Measurements from ENCODE around the gene CDHR2.
A peak's percentile ranks its signal among the peaks of the same experiment; 100 is the strongest.

Gene CDHR2

GRCh38 chr5:176548967-176549444, at the start of gene CDHR2:
Gene CDHR2, plus strand, starts transcription at chr5:176549342. Its CDS starts 16,011 bp downstream, at chr5:176565353.
- no peak for DNase-seq

- no peak for DNase-seq
Measured at GRCh38 chr5:176500511-176500910, 48.6 kb upstream of the CDHR2 start.

DNA sequence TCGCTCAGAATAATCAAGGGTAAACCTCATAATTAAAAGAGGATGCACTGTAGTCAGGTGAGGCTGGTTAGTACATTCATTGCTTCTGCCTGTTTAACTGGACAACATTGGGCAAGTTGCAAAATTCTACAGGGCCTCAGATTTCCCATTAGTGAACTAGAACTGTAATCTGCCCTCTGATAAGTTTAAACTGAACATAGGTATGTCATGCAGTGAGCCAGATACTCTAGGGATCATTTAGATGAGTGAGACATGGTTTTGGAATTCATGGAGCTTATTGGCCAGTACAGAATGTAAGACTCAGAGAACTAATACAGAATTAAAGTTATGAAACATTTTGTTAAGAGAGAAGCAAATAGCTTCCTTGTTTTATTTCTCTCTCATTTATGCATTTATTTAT, 47.8 kb upstream of the CDHR2 start:
- no peak for DNase-seq

DNA sequence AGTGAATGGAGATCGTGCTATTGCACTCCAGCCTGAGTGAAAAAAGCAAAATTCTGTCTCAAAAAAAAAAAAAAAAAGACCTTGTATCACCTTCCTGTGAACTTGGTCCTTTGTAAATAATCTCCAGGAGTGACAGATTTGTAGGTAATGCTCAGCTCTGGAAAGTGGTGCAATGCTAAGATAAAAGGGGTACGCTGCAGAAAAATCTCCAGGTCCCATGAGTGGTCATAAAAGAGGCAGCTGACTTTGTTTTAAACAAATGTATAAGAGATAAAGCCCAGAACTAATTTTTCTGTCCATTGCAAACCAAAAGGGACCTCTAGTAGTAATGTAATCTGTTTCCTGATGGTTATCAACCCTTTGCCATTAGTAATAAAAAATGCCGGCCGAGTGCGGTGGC, 45.6 kb upstream of the CDHR2 start:
- no peak for DNase-seq

DNA sequence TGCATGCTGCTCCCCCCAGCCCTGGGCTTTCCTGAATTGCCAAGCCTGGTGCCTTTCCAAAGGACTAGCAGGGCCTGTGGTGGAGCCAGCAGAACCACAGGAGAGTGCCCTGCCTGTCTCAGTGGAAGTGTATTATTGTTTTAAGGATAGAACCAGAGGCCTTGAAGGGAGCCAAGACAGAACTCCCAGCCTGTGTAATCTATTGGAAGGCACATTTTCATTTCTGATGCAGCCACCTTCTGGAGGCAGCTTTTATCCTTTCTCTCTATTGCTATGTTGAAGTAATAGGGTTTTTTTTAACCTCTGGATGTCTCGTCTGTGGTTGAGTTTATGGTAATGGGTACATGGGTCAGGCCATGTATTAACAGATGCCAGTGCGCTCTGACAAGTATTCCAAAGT, 41.2 kb upstream of the CDHR2 start:
- no peak for DNase-seq

- no peak for DNase-seq
Measured at GRCh38 chr5:176508603-176509002, 40.5 kb upstream of the CDHR2 start.

DNA sequence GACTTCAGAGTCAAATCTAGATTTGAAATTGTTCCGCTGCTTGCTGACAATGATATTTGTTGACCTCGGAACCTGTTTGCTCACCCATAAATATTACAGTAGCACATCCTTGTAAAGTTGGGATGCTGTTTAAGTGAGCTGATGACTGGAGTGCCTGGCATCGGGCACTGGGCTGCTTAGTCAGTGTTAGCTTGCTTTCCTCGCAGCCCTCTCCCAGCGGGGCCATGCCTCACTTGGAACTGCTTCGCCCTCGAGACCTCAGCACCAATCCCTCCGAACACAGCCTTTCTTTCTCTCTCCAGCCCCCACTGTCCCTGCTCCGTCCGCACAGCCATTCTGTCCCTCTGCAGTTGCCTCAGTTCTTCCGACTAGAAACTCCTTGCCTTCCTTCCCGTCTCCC, 35.4 kb upstream of the CDHR2 start:
- no peak for DNase-seq

GRCh38 chr5:176514244-176514950, 34.7 kb upstream of the CDHR2 start:
- no peak for DNase-seq

- no peak for DNase-seq
Measured at GRCh38 chr5:176515396-176515795, 33.7 kb upstream of the CDHR2 start.

DNA sequence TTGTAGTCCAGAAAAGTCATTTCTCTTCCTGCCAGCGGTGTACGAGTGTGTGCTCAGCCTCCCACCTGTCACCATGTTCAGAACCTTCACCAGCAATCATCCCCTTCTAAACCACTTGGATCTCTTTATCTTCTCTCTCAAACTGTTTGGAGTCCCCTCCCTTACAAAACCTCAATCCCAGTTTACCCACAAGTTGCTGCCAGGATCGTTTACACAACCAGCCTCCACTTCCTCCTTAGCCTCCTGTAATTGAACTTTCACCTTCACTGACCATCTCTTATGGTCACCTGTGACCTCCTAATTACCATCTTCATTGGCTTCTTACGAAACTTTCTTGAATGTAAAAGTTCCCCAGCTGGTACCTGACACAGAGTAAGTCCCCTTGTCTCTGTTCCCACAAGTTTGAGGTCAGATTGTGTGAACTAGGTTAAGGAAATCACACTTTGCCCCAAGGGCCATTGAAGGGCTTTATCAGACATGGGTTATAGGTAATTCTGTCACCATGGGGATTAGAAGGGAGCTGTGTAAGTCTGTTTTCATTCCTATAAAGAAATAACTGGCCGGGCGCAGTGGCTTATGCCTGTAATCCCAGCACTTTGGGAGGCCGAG, 32.0 kb upstream of the CDHR2 start:
- no peak for DNase-seq

DNA sequence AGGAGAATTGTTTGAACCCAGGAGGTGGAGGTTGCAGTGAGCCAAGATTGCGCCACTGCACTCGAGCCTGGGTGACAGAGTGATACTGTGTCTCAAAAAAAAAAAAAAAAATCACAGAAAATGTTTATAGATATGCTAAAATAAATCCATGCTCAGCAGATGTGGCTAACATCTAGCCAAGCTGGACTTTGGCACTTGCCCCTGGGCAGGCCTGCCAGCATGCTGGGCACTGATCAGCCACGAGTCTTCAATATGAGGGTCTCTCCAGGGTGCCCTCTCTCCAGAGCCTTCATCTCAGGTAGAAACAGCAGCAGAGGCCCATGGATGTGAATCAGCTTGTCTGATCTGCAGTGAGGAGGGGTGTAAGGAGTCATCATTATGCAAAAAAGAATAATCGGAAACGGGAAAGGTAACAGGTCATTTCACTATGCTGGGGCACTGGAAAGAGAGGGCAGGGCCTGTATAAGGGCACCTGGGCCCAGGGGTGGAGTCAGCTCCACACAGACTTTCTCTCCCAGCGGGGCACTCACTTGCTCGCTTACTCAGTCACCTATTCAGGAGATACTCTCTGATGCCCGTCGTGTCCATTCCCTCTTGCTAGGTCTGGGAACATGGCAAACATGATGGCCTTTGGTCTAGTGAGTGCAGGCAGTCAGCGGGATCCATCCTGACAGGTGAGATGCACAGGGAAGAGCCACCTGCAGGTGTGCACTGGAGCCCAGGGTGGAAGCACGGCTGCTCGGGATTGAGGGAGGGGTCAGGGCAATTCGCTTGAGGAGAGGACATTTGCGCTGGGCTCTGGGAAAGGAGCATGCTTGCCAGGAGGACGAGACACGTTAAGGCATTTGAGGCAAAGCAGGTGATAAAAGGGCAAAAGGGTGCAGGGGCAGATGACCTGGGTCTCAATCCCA, 29.1 kb upstream of the CDHR2 start:
- DNase-seq = no peak

DNA sequence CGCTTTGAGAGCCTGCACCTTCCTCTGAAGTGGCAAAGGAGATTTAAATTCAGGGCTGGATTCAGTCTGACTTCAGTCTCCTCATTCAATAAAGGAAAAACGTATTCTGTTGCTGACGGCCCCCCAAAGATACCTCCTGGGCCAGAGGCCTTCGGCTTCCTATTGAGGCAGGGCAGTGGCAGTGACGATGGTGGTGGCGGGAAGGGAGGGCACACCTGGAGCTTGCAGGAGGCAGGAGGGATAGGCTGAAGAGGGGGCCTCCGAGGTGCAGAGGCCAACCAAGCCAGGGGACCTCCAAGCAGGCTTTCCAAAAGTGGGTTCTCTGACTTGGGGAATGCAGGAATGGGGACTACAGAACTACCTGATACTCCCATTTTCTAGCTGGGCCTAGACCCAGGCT, 27.9 kb upstream of the CDHR2 start:
- no peak for DNase-seq

DNA sequence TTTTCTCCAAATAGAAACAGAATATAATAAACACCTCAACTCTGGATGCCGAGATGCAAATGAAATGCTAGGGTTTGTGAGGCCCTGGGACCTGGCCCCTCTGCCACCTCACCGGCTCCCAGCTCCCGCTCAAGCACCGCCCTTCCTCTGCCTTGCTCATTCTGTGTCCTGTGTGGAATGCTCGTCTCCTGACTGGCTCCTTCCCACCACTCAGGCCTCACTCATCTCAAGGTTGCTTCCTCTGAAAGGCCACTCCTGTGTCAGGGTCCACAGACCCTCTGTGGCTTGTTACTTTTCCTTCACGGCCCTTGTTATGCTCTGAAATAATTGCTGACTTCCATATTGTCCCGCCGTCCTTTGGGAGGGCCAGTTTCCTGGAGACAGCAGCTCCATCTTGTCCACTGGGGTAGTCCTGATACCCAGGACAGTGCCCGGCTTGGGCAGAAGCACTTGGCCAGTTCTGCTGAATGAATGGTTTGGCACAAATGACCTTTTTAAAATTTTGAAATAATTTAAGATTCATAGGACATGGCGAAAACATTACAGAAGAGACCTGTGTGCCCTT, 27.4 kb upstream of the CDHR2 start:
- DNase-seq = no peak

- no peak for DNase-seq
Measured at GRCh38 chr5:176524138-176524537, 25.0 kb upstream of the CDHR2 start.

GRCh38 chr5:176524987-176525386, 24.2 kb upstream of the CDHR2 start:
- no peak for DNase-seq

- no peak for DNase-seq
Measured at GRCh38 chr5:176525677-176526076, 23.5 kb upstream of the CDHR2 start.

- DNase-seq = no peak
Measured at GRCh38 chr5:176526462-176526861, 22.7 kb upstream of the CDHR2 start.

- DNase-seq = no peak
Measured at GRCh38 chr5:176527246-176528222, 21.6 kb upstream of the CDHR2 start.

DNA sequence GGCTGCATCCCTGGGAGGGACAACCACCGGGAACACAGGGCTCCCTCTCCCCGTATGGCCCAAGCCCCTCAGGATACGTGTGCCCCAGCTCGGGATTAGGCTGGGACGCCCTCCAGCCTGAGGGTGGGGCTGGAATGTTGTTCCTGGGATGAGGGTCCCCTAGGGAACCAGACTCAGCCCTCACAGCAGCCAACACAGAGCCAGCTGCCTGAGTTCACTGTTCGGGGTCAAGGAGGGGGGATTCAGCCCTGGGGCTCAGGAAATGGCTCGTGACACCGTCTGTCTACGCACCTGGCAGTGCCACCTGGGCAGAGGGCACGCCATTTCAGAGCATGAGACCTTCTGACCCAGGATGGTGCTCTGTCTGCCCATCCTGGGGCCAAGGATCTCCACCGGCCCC, 20.8 kb upstream of the CDHR2 start:
- no peak for DNase-seq

GRCh38 chr5:176528761-176529115, 20.4 kb upstream of the CDHR2 start:
- DNase-seq = no peak

- DNase-seq = no peak
Measured at GRCh38 chr5:176529116-176529740, 19.9 kb upstream of the CDHR2 start.

GRCh38 chr5:176529741-176530141, 19.4 kb upstream of the CDHR2 start:
- peak; percentile 80 for DNase-seq
